ENCODE results near the gene GRIP2.

Gene GRIP2

DNA sequence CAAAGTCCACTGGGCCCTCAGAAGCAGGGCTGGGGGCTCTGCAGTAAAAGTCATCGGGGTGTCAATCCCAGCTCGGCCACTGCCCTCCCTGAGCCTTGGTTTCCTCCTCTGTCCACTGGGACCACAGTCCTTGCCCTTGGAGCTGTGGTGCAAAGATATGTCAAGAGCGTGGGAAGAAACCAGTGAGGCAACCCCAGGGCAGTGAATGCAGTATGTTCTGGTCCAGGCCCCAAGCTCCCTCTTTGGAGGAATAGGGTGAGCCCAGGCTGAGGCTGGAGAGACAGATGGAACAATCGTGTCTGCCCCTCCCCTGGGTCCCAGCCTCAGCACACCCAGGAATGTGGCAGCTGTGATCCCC lies 779 bp downstream of the GRIP2 start:
- DNase-seq (ENCODE audit: low spot score), result no peak

DNA sequence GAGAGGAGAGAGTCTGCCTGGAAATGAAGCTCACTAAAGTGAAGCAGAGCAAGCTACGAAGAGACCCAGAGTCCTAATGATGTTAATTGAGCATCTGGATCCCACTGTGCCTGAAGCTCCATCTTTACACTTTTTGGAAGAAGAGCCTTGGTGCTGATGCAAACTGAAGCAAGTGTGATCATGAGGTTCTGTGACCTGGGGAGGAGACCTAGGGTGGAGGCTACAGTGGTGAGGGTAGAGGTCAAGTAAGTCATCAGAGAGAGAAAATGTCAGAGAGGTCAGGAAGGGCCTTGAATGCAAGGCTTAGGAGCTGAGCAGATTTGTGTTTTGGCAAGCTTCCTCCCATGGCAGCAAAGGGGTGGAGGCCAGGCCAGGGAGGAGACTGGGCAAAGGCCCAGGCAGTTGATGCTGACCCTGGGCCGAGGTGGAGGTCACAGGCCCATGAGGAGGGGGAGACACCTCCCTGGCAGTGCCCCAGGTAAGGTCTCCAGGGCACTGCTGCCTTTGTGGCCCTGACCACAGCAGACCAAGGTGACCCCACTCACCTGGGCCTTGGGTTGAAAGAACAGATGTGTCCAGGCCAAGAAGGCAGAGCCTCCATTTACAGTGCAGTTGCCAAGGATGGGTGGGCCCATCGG lies 1.6 kb downstream of the GRIP2 start:
- DNase-seq (ENCODE audit: low spot score), result no peak

DNA sequence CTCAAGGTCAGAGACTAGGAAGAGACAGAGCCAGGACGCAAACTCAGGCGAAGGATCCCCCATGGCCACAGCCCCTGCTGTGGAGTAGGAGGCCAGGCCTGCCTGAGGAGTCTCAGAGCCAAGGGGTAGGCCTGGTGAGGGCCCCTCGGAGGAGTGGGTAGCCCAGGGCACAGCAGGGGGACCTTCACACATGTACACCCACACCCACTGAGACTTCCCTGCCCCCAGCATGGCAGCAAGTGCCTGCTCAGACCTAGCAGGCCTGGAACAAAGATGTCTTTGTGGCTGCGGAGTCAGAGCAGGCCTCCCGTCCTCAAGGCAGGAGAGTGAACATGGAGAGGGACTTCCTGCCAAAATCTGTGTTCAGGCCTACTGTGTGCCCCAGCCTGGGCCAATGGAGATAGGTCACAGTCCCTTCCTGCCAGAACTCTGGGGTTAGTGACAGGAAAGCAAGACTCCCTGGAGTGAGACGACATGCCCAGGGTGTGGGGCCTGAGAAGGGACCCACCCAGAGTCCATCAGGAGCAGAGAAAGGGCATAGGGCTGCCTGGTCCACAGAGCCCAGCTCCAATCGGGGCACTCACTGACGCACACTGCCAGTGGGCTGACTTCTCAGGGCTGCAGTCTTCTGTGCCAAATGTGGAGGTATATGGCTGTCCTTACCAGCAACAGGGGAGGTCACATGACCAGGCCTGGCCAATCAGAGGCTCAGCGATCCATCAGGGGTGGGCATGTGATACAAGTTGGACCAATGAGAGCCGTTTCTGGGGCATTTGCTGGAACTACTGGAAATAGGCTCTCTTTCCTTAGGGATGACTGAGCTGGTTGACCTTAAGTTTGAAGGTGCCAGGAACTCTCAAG lies 2.3 kb downstream of the GRIP2 start:
- peak; percentile 10 for DNase-seq (ENCODE audit: low spot score)

DNA sequence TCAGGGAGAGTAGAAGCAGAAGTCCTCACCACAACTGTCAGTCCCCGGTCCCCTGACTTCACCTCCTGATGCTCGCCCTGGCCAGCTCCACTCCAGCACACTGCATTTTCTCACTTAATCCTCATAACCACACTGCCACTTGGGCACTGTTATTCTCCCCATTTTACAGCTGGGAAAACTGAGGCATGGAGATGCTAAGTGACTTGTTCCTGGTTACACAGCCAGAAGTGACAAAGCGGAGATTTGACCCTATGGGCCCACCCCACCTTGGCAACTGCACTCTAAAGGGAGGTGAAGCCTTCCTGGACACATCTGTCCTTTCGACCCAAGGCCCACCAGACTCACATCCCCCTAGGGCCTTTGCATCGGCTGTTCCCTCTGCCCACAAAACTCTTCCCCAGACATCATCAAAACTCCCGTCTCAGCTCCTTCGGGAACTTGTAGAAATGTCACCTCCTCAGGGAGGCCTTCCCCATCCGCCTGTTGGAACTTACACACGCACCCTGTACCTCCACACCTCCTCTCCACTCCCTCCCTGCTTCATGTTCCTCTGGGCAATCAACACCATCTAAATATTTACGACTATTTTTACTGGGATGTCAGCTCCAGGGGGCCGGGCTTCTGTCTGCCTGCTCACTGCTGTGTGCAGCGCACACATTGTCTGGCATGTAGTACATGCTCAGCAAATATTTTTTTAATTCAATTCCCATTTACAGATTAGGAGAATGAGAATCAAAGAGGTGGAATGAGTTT lies 3.1 kb downstream of the GRIP2 start:
- DNase-seq (ENCODE audit: low spot score), result no peak

DNA sequence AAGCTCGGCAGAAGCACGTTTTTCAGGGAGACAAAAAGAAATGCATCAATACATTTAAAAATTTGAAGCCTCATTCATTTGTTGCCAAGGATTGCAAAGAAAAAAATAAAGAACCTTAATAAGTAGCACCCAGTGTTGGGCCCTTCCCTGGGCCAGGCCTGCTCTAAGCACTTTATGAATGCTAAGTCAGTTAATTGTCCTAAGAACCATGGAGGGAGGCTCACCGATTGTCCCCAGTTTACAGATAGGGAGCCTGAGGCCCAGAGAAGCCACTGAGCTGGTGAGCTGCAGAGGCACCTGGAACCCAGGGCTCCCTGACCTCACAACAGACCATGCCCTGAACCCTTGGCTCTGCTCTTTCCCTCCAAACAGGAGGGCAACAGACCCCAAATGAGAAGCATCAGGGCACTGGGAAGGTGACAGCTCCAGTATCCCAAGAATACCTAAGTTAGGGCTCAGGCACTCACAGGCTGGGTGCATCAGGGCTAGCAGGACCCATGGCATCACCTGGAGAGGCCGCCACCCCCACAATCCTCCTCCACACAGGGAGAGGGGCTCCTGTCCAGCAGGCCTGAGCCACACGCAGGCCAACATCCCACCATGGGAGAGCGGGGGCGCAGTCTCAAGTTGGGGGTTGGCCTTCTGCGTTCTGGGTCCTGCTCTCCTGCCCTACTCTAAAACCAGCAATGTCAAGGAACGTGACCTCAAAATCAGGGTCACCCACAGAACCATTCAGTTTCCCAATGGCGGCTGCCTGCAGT lies 3.9 kb downstream of the GRIP2 start:
- DNase-seq (ENCODE audit: low spot score), result no peak

DNA sequence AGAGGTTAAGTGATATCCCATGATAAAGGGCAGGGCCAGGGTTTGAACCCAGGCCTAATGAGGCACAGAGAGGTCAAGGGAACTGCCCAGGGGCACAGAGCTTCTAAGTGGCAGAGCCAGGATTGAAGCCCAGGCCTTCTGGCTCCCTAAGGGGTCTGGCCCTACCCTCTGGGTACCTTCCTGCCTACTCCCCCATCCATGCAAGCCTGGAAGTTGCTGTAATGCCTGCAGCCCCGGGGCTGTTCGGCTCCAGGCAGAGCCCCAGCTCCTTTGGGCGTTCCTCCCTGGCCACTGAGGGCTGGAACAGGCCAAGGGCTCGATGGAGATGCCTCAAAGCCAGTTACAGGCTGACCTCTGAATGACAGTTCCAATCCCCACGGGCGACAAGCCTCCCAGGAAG lies 4.5 kb downstream of the GRIP2 start:
- no peak for DNase-seq (ENCODE audit: low spot score)

DNA sequence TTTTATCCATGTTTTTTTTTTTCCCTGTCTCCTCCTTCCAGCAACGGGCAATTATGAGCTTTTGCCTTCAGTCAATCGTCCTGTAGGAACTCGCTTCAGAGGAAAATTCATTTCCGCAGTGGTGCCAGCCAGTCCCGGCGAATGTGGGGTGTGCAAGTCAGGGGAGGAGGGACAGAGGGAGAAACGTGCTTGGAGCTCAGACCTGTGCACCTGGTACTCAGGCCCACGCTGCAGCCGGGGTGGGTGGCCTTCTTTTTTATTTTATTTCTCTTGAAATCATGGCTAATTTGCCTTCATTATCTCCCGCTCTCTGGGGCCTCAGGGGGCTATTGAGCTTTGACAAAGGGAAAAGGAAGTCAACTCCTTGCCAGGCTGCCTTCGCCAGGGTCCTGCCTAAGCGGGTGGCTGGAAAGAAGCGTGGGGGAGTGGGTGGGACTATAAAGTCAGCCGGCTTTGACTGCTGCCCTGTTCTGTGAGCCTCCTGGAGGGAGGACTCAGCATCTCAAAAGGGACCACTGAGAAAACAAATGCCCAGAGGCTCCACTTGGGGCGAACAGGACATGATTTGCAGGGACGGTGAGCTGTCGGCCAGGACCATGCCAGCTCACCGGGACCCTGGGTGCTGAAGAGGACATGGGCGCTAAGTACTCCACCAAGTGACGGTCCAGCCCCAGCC lies 5.5 kb downstream of the GRIP2 start:
- no peak for DNase-seq (ENCODE audit: low spot score)

DNA sequence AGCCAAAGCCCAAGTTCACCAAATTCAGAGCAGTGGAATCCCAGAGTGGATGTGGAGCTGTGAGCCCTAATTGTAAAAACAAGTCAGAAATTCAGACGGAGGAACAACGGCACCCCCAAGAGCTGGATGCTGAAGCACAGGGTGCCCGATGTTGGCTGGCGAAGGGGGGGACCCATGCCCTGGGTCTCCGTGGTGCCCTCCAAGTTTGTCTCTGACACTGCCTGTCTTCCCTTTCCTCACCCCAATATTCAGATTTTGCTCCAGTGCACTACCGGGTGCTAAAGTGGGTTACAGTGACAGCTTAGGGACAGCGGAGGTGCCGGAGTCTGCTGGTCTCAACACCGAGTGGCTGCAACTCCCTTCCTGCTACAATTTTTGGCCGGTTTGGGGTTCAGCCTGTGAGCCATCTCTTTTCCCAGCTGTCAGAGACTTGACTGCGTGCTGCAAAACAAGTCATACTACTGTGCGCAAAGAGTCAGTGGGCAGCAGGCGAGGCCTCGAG lies 6.6 kb downstream of the GRIP2 start:
- DNase-seq (ENCODE audit: low spot score), result no peak

DNA sequence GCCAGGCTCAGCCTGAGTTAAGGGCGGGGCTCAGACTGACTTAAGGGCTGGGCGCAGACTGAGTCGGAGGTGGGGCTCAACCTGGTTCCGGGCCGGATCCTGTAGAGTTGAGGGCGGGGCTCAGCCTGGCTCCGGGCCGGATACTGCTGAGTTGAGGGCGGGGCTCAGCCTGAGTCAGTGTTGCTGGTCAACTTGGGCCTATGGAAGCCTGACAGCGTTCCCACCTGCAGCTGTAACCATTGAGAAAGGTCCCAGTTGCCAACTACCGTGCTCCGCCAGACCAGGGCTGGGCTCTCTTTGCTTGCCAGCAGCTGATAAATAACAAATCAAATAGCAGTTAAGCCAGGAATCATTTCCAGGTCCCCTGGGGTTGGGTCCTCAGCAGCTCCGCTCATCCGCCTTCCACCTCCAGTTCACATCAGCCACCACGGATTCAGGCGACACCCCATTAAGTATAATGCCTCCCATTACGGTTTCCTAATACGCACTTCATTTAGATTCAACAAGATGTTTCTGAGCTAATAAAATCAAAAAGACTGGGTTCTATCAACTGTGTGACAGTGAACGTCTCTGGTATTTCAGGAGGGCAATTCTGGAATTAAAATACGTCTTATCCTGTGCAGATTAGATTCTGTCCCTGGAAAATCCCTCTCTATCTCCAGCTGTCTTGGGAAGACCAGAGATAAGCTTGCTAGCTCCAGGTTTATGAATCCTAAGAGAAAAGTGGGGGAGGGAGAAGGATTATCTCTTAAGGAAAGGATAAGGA lies 7.3 kb downstream of the GRIP2 start:
- DNase-seq (ENCODE audit: low spot score), result no peak

DNA sequence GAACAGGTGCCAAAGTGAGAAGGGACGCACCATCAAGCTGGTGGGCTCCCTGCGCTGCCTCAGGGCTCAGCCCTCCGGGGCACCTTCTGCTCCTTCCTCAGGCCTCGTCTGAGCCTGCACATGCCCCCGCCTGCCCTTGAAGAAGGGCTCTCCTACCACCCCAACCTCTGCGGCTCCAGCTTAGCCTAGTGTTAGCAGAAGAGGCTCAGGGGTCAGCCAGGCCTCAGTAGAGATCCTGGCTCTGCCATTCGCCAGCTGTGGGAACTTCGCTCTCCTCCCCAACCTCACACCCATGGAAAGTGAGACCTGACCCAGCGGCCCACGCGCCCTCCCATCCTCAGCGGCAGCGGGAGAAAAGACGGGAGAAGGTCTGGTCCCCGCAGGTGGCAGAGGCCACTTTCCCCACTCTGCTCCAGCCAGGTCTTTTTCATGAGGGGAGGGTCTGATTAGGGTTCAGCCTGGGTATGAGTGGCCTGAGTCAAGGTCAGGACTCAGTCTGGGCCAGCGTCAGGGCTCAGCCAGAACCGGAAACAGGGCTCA lies 8.2 kb downstream of the GRIP2 start:
- no peak for DNase-seq (ENCODE audit: low spot score)

DNA sequence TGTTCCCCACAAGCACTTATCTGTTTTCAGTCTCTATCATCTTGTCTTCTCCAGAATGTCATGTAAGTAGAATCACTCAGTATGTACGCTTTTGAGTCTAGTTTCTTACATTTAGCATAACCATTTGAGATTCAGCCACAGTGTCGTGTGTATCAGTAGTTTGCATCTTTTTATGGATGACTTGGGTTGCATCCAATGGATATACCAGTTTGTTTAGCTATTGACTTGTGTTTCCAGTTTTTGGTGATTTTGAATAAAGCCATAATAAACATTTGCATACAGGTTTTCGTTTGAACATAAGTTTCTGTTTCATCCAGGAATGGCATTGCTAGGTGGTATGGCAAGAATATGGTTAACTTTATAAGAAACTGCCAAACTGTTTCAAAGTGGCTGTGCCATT lies 12.1 kb downstream of the GRIP2 start:
- DNase-seq (ENCODE audit: low spot score), result no peak

DNA sequence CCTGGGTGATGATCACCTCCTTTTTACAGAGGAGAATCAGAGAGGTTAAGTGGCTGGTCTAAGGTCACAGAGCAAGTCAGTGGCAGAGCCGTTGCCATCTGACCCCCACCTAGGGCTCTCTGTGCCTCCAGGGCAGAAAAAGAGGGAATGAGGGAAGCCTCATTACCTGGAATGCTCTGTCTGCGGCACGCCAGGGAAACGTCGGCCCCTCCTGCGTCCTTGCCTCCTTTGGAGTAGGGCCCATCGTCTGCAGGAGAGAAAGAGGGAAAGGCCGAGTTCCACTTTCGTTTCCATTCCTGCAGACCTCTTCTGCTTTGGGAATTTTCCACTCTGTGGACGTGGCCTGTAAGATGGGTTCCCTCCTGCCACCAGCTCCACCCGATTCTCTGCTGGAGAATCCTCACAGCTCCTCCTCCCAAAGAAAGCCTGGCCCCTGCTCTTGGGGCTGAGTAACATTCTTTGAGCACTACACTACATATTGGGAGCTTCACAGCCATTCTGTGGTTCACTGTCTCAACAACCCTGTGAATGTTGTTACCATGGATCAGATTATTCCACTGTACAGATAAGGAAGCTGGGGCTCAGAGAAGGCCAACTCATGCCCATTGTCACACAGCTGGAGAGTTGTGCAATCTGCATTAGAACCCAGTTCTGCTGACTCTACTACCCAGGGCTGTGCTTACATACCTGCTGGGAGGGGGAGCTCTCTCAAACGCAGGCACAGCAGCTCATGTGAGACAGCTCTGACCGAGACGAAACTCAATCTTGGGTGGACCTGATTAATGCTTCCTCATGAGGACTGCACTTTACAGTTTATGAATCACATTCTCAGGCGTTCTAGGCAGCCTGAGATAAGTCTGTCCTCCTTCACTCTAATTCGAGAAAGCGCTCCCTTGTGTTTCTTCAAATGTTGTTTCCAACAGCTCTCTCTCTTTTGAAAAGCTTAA lies 14.2 kb downstream of the GRIP2 start:
- no peak for DNase-seq (ENCODE audit: low spot score)

DNA sequence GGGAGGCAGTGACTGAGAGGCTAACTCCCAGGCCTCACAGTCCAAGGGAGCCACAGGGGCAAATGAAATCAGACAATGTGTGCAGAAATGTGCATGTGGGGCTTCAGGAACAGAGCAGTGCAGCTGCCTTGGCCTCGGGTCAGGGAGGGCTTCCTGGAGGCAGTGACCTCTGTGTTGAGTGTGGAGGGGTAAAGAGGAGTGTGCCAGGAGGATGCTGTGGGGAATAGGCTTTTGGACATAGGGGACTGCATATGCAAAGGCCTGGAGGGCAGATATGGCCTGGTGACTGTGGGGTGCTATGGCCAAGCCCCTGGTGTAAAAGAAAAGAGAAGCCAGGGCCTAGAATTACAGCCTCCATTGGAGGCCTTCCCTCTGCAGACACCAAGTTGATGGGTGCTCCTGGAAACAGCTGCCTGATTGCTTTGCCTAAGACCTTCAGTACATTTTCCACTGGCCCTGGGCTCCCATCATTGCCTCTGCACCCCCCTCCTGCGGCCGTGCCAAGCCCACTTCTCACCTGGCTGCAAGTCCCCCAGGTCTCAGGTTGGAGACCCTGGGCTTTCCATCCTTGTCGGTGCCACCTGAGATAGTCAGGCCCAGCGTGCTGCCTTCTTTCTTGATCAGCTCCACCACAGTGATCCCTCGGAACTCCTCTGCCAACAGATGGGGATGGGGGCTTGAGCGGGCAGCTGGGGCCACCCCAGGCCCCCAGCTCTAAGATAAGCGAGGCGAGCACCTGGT lies 15.1 kb downstream of the GRIP2 start:
- DNase-seq (ENCODE audit: low spot score), result no peak

DNA sequence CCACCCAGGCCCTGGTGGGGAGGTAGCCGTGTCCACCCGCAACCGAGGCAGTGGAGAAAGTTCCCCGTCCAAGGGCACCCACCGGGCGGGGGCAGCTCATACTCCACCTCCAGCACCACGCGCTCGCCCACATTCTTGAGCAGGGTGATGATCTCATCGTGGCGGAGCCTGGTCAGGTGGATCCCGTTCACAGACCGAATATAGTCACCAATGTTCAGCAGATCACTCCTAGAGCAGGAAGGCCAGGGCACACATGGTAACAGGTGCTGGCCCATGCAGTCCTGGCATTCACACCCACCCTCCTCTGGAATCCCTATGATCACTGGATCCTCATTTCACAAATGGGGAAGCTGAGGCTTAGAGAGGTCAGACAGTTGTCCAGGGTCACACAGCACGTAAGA lies 15.8 kb downstream of the GRIP2 start:
- DNase-seq (ENCODE audit: low spot score), result no peak

DNA sequence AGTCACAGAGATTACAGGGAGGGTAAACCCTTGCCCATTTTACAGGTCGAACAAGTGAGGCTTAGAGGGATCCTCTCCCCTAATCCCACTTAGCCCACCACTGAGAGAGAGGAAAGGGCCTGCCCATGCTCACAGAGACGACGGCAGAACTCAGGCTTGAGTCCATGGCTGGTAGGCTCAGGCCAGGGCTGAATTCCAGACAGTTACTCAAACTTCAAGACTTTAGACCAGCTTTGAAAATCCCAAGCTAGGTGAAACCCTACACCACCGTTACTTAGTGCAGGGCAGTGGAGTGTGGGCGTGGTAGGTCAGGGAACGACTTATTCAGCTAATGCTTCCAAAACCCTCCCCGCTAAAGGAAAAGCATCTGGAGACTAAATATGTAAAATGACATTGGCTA lies 16.4 kb downstream of the GRIP2 start:
- no peak for DNase-seq (ENCODE audit: low spot score)

DNA sequence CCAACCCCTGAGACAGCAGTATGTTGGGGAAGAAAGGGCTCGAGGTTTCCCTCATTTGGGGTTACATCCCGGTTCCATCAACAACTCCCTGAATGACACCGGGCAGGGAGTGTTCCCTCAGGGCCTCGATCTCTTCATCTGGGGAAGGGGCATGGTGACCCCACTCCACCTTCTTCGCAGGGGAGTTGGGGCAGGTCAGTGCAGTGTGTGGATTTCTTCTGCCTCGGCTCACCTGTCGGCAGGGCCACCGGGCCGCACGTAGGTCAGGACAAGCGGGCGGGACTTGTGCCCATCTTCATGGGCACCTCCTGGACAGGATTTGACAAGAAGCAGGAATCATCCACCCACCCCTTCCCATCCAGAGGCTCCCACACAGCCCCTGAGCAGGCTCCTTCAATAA lies 17.4 kb downstream of the GRIP2 start:
- no peak for DNase-seq (ENCODE audit: low spot score)

DNA sequence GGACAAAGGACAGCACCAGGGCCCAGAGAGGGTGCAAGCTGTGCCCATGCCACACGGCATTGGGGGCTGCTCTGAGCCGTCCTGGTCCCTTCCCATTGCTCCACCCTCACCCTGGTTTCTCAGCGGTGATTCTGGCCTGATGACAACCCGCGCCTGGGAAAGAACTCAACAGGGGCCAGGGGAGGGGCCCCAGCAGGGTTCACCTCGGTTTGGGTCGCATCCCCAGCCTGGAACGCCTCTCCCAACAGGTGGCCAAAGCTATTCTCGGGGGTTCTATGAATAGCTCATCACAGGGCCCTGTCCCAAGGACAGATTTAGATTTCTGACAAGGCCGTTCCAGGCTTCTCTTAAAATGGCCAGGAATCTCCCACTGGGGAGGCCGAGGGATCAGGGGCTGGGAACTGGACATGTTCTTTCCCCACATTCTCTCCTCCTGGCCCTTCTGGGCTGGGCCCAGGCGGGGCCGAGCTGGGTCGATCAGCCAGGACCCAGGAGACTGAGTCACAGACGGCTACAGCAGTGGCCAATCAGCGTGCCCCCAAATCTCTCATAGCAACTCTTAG lies 17.9 kb downstream of the GRIP2 start:
- DNase-seq (ENCODE audit: low spot score), result no peak

DNA sequence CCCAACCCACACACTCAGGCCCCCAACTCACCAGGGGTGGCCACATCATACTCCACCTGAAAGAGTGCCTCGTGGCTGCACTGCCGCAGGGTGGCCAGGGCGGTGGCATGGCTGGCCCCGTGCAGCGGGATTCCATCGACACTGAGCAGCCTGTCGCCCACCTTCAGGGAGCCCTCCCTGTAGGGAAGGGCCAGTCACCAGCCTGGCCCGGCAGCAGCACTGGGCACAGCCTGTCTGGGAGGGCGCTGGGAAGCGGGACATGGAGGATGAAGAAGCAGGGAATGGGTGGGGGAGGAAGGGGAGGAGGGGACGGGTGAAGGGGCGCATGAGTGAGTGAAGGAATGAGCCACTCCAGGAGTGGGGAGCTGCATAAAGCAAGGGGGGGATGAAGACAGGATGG lies 18.5 kb downstream of the GRIP2 start:
- no peak for DNase-seq (ENCODE audit: low spot score)

All from activated CD4-positive, alpha-beta T cell treated with anti-CD3 and anti-CD28 coated beads, Interleukin-2, Interleukin-4, amounts not matched to agents 100 ng/mL and 50 ng/mL, durations not matched to agents 16 hours and 8 hours (primary cell).